ENCODE results near the gene CASP4. TPM values are rescaled to one million over a fixed set of nuclear protein-coding genes. Genes with fewer than 3 reads are reported as not detected.
"Not testable (repeated sequence)": the region's sequence is repeated elsewhere in the genome, so short reads cannot be mapped to it uniquely, and the experiment has no call there.

Gene CASP4
- total RNA-seq: 159 and 1,759 TPM in 2 replicates

GRCh38 chr11:104968355-104968855 is at the start of gene CASP4:
Gene CASP4, minus strand, starts transcription at chr11:104968574. Its CDS starts 49 bp downstream, at chr11:104968525.
- DNase-seq (ENCODE audit: extremely low read depth, low read depth, low spot score): peak; percentile 82

GRCh38 chr11:105007463-105007862 is 39.1 kb upstream of the CASP4 start:
- DNase-seq (ENCODE audit: extremely low read depth, low read depth, low spot score): no peak

DNA sequence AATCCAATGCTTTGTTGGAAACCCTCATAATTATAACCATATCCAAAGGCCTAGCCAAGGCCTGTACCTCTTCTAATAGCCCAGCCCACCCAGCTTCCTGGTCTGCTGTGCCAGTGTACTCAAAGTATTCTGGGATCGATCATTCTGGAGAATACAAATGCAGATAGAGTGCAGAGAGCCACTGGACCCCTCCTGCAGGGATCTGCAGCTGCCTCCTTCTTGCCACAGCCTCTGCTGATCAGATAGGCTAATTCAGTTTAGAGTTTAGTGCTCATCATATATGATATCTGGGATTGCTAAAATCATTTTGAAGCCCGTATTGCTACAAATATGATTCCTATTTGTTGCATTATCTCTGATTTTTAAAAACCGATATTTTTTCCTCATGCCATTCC is 37.1 kb upstream of the CASP4 start:
- no peak for DNase-seq (ENCODE audit: extremely low read depth, low read depth, low spot score)

DNA sequence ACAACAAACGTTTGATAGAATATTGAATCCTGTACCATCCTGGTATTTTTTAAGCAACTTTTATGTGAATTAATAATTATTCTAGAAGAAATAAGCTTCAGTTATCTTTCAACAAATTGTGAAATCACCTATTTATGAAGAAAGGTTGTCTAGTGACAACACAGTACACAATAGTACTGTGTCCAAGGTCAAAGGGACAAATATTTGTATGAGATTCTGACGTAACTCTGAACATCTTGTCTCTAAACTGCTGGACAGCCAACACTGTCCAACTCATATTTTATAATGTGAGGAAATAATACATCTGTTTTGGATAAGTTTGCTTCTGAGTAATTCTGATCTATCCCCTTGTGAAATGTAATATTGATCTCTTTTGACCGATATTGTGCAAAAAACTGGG is 35.6 kb upstream of the CASP4 start:
- DNase-seq (ENCODE audit: extremely low read depth, low read depth, low spot score): no peak

GRCh38 chr11:105003151-105003550 is 34.8 kb upstream of the CASP4 start:
- no peak for DNase-seq (ENCODE audit: extremely low read depth, low read depth, low spot score)

DNA sequence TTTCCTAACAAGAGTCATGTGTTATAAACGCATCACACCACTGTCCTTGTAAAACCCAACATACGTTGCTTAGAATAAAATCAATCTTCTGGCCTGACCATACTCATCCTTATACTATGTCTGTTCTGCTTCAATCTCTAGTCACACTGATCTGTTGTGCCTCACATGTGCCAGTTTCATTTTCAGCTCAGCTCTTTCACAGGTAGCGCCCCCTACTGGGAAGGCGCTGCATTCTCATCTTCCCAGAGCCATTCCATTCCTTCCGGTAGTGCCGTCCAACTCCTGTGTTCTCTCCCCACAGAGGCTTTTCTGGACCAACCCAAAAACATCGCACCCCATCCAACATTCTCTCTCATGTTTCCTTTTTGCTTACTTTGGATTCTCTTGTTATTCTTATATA is 32.4 kb upstream of the CASP4 start:
- DNase-seq (ENCODE audit: extremely low read depth, low read depth, low spot score): no peak

DNA sequence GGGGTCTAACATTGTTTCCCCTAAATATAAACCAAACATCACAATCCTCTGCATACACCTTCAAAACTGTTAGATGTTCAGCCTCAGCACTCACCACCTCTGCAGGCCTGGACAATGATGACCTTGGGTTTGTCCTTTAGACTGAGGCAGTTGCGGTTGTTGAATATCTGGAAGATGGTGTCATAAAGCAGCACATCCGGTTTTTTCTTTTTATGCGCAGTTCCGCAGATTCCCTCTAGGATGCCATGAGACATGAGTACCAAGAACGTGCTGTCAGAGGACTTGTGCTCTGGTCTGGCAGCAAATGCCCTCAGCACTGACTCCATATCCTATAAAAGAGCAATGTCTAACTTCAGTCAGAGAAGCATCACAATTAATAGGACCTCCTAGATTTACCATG is 31.8 kb upstream of the CASP4 start:
- DNase-seq (ENCODE audit: extremely low read depth, low read depth, low spot score): no peak

- DNase-seq (ENCODE audit: extremely low read depth, low read depth, low spot score): no peak
These were observed 31.3 kb upstream of the CASP4 start for GRCh38 chr11:104999721-105000120.

DNA sequence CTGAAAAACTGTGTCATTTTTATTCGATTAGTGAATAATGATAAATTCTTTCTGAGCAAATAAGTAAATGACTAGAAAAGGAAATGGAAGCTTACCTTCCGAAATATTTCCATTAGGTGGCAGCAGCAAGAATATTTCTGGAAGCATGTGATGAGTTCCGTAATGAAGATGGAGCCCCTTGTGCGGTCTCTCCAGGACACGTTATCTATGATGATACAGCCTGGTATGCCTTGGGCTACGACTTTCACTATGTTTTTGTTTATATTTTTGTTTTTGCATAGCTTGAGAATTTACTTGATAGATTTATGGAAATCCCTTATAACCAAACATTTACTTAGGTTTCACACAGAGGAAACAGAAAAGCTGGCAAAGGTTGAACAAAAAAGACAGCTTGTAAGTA is 28.9 kb upstream of the CASP4 start:
- no peak for DNase-seq (ENCODE audit: extremely low read depth, low read depth, low spot score)

GRCh38 chr11:104995001-104995408 is 26.6 kb upstream of the CASP4 start:
- no peak for DNase-seq (ENCODE audit: extremely low read depth, low read depth, low spot score)

GRCh38 chr11:104992781-104993180 is 24.4 kb upstream of the CASP4 start:
- DNase-seq (ENCODE audit: extremely low read depth, low read depth, low spot score): no peak

DNA sequence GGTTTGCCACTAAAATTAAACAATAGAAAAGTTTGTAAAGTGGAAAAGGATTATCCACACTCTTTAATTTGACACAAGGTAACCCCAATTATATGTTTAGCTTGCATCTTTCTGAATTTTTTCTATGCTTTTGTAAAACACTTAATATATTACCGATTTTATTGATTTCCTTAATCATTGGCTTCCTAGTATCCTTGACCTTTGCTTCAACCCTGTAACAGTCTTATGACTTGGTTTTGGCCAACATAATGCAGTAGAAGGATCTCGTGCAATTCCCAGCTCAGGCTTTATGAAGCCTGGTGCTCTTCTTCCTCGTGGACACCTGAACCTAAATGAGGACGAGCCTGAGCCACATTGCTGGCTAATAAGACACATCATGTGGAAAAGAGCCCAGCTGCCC is 23.6 kb upstream of the CASP4 start:
- no peak for DNase-seq (ENCODE audit: extremely low read depth, low read depth, low spot score)

DNA sequence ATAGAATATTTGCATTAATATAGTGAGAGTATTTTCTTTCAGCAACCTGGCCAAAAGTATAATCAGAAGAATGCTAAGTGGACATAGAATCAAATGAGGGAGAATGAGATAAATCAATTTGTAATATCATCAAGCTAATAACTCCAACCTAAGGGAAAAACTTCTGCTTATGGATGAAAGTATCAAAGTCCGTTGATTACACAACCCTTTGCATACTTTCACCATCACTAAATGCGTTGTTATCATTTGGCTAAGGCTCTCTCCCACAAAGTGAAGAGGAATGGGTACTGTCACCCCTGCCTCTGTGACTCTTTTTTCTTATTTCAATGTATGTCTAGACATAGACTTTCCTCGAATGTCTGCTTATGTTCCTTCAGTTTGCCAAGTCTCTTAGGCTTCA is 16.4 kb upstream of the CASP4 start:
- DNase-seq (ENCODE audit: extremely low read depth, low read depth, low spot score): no peak

- no peak for DNase-seq (ENCODE audit: extremely low read depth, low read depth, low spot score)
These were observed 11.5 kb upstream of the CASP4 start for GRCh38 chr11:104979839-104980238.

DNA sequence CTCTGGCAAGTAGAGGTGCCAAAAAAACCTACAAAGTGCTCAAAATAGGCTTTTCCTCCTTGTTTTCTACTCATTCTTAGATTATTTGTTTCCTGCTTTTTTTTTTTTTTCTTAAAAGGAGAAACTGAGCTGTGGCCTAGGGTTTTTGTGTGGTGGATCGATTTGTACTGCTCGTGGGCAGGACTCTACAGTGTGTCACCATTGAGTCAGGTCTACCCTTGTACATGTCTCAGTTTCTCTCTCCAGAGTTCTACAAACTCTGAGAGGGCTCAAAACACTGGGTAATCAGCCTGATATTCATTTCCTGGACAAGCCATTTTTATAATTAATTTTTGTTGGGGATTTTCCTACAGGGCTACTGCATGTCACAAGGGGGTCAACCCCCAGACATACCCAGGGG is 5.2 kb upstream of the CASP4 start:
- no peak for DNase-seq (ENCODE audit: extremely low read depth, low read depth, low spot score)

GRCh38 chr11:104972924-104973323 is 4.5 kb upstream of the CASP4 start:
- DNase-seq (ENCODE audit: extremely low read depth, low read depth, low spot score): not testable (repeated sequence)

DNA sequence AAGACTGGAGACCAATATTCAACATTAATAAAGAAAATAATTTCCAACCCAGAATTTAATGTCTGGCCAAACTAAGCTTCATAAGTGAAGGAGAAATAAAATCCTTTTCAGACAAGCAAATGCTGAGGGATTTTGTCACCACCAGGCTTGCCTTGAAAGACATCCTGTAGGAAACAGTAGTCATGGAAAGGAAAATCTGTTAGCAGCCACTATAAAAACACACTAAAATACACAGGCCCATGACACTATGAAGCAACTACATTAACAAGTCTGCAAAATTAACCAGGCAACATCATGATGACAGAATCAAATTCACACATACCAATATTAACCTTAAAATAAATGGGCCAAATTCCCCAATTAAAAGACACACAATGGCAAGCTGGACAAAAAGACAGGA is 2.4 kb upstream of the CASP4 start:
- no peak for DNase-seq (ENCODE audit: extremely low read depth, low read depth, low spot score)

- no peak for DNase-seq (ENCODE audit: extremely low read depth, low read depth, low spot score)
These were observed 742 bp upstream of the CASP4 start for GRCh38 chr11:104968856-104969776.

GRCh38 chr11:104967534-104968354 is 630 bp downstream of the CASP4 start:
- peak; percentile 18 for DNase-seq (ENCODE audit: extremely low read depth, low read depth, low spot score)

DNA sequence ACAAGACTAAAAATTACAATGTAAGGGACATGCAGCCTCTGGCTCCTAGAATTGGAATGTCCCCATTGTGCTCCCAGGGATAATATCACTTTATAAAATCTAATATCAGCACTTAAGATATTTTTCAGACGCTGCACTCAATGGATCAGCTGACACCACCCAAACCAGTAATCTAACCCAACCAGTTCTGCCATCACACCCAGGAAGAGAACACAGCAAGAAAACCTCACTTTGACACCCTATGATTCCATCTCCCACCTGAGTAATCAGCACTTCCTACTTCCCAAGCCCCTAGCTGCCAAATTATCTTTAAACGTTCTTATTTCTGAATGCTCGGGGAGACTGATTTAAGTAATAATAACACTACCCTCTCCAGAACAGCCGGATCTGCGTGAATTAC is 2.6 kb downstream of the CASP4 start:
- DNase-seq (ENCODE audit: extremely low read depth, low read depth, low spot score): no peak

- DNase-seq (ENCODE audit: extremely low read depth, low read depth, low spot score): no peak
These were observed 4.1 kb downstream of the CASP4 start for GRCh38 chr11:104964247-104964646.

DNA sequence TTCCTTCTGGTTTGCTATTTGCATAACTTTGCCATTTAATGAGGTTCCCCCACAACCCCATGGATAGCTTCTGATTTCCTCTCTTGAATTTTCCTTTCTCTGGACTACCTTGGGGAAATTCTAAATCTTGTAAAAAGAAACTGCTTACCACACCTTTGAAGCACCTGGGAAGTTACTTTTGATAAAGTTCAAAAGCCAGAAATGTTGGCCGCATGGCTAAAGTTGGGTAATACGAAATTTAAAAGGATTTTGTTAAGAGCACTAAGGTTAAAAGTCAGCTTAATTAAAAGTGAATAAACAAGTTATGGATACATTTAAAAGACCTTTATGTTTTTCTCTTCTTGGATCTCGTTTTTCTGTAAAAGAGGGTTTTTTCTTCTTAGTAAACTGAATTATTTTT is 5.5 kb downstream of the CASP4 start:
- no peak for DNase-seq (ENCODE audit: extremely low read depth, low read depth, low spot score)

All from glomerular endothelial cell (primary cell).